Measurements from ENCODE around the gene SASH1.

DNA sequence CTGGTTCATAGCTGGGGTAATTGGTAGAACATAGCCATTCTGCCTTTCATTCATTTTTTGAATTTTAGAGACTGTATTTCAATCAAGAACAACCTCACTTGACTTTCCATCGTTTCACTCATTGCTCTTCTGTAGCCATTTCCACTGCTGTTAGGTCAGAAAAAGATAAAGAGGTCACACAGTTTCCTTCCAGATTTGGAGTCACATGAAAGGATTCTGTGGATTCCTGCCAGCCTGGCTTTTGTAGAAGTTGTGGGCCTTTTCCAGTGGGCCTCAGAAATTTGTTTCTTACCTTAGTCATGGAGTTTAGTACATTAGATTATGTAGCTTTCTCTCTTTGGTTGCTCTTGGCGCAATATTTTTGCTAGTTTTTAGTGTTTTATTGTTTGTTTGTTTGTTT, 157.8 kb downstream of the SASH1 start:
- TF ChIP-seq, protein P1, sequence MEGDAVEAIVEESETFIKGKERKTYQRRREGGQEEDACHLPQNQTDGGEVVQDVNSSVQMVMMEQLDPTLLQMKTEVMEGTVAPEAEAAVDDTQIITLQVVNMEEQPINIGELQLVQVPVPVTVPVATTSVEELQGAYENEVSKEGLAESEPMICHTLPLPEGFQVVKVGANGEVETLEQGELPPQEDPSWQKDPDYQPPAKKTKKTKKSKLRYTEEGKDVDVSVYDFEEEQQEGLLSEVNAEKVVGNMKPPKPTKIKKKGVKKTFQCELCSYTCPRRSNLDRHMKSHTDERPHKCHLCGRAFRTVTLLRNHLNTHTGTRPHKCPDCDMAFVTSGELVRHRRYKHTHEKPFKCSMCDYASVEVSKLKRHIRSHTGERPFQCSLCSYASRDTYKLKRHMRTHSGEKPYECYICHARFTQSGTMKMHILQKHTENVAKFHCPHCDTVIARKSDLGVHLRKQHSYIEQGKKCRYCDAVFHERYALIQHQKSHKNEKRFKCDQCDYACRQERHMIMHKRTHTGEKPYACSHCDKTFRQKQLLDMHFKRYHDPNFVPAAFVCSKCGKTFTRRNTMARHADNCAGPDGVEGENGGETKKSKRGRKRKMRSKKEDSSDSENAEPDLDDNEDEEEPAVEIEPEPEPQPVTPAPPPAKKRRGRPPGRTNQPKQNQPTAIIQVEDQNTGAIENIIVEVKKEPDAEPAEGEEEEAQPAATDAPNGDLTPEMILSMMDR (IDR thresholded peaks at IDR 0.05) = no peak
- TF ChIP-seq POLR2A (IDR thresholded peaks at IDR 0.05) = no peak
- TF ChIP-seq POLR2AphosphoS5 (IDR thresholded peaks at IDR 0.05) = no peak
- TF ChIP-seq EP300 (IDR thresholded peaks at IDR 0.05) = no peak
